Measurements from ENCODE around the gene FAM168A. TPM values are rescaled to one million over a fixed set of nuclear protein-coding genes. Genes with fewer than 3 reads are reported as not detected.

Gene FAM168A
- polyA plus RNA-seq, 1 donor (not counting 4 experiments of a cell fraction or from before 2014, with no cell fraction given) = 11.8 TPM

- TF ChIP-seq, protein P1, sequence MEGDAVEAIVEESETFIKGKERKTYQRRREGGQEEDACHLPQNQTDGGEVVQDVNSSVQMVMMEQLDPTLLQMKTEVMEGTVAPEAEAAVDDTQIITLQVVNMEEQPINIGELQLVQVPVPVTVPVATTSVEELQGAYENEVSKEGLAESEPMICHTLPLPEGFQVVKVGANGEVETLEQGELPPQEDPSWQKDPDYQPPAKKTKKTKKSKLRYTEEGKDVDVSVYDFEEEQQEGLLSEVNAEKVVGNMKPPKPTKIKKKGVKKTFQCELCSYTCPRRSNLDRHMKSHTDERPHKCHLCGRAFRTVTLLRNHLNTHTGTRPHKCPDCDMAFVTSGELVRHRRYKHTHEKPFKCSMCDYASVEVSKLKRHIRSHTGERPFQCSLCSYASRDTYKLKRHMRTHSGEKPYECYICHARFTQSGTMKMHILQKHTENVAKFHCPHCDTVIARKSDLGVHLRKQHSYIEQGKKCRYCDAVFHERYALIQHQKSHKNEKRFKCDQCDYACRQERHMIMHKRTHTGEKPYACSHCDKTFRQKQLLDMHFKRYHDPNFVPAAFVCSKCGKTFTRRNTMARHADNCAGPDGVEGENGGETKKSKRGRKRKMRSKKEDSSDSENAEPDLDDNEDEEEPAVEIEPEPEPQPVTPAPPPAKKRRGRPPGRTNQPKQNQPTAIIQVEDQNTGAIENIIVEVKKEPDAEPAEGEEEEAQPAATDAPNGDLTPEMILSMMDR (optimal IDR thresholded peaks at IDR 0.05 in 1 of 3, IDR thresholded peaks at IDR 0.05 in 1 of 3, conservative IDR thresholded peaks at IDR 0.05 in 1 of 3; ENCODE audit: extremely low read depth in 1 of 3, insufficient read depth in 2 of 3, low read length in 3 of 3) = no peak
- TF ChIP-seq EZH2 (IDR thresholded peaks at IDR 0.05; ENCODE audit: low read length) = no peak
- peaks cover 17% of the 10 kb centered on the region for H3K9me1 ChIP-seq (ENCODE audit: control insufficient read depth, extremely low read depth, insufficient read depth, low read length)
- no peak overlapping the region for H3K4me3 ChIP-seq (ENCODE audit: control insufficient read depth in 2 of 3, extremely low read depth in 1 of 3, insufficient read depth in 2 of 3, low read depth in 1 of 3, low read length in 3 of 3)
- no peaks in the 10 kb centered on the region for H3K9me3 ChIP-seq (ENCODE audit: control insufficient read depth, low read depth, low read length)
- no peak overlapping the region for H2AFZ ChIP-seq (ENCODE audit: control insufficient read depth, low read length)
- no peak overlapping the region for H3K4me2 ChIP-seq (ENCODE audit: control insufficient read depth, extremely low read depth, insufficient read depth, low read depth, low read length)
- H3K27ac ChIP-seq (ENCODE audit: control insufficient read depth, insufficient read depth, low read length) = no peak overlapping the region
- FAIRE-seq = no peak
- no peak overlapping the region for H3K9ac ChIP-seq (ENCODE audit: control insufficient read depth, extremely low read depth, insufficient read depth, low read length)
- dilution Hi-C loops (cut with MboI; ENCODE audit: extremely low pct_ligation_motif_present, low sequenced_read_pairs) = no loop called here
- H3K79me2 ChIP-seq (ENCODE audit: control insufficient read depth, insufficient read depth, low read length) = peaks cover 79% of the 10 kb centered on the region
- peaks cover 68% of the 10 kb centered on the region for H3K4me1 ChIP-seq (ENCODE audit: control insufficient read depth, extremely low read depth, insufficient read depth, low read length)
- no peak for DNase-seq (ENCODE audit: low read depth, low spot score)
- H4K20me1 ChIP-seq (ENCODE audit: control insufficient read depth, extremely low read depth, insufficient read depth, low read length) = peaks cover 6% of the 10 kb centered on the region
- H3K36me3 ChIP-seq (ENCODE audit: control insufficient read depth in 2 of 2, extremely low read depth in 1 of 2, insufficient read depth in 2 of 2, low read length in 2 of 2) = peaks cover 1 to 6% of the 10 kb centered on the region in 2 experiments
- no peaks in the 10 kb centered on the region for H3K27me3 ChIP-seq (ENCODE audit: control insufficient read depth, extremely low read depth, insufficient read depth, low read length)
Measured at GRCh38 chr11:73384872-73385689, 212.8 kb downstream of the FAM168A start.

DNA sequence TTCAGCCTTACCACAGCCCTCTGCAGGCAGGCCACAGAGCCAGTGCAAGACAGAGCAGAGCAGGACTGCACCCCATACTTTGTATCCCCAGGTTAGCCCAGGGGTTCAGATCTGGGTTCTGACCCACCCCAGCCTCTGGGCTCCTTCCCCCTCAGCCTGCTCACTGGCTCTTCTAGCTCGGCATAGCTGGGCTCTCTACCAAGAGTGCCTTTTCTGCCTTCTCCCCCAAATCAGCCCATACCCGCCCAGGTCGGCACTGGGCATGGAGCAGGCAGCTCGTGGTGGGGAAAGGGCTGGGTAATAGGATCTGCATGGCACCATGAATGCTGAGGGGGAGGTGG lies 213.4 kb downstream of the FAM168A start:
- Histone ChIP-seq H3K4me1 (ENCODE audit: control insufficient read depth, extremely low read depth, insufficient read depth, low read length) (peaks cover 62% of the 10 kb centered on the region), H2AFZ (ENCODE audit: control insufficient read depth, low read length) (no peak overlapping the region), H3K27me3 (ENCODE audit: control insufficient read depth, extremely low read depth, insufficient read depth, low read length) (no peaks in the 10 kb centered on the region), H3K27ac (ENCODE audit: control insufficient read depth, insufficient read depth, low read length) (no peak overlapping the region), H3K36me3 (ENCODE audit: control insufficient read depth in 2 of 2, extremely low read depth in 1 of 2, insufficient read depth in 2 of 2, low read length in 2 of 2) (peaks cover 1 to 6% of the 10 kb centered on the region in 2 experiments), H4K20me1 (ENCODE audit: control insufficient read depth, extremely low read depth, insufficient read depth, low read length) (peaks cover 10% of the 10 kb centered on the region), H3K4me3 (ENCODE audit: control insufficient read depth in 2 of 3, extremely low read depth in 1 of 3, insufficient read depth in 2 of 3, low read depth in 1 of 3, low read length in 3 of 3) (no peak overlapping the region), H3K9me3 (ENCODE audit: control insufficient read depth, low read depth, low read length) (no peaks in the 10 kb centered on the region), H3K79me2 (ENCODE audit: control insufficient read depth, insufficient read depth, low read length) (peaks cover 84% of the 10 kb centered on the region), H3K9ac (ENCODE audit: control insufficient read depth, extremely low read depth, insufficient read depth, low read length) (no peak overlapping the region), H3K9me1 (ENCODE audit: control insufficient read depth, extremely low read depth, insufficient read depth, low read length) (peaks cover 13% of the 10 kb centered on the region), H3K4me2 (ENCODE audit: control insufficient read depth, extremely low read depth, insufficient read depth, low read depth, low read length) (no peak overlapping the region)
- TF ChIP-seq, protein P1 (optimal IDR thresholded peaks at IDR 0.05 in 1 of 3, IDR thresholded peaks at IDR 0.05 in 1 of 3, conservative IDR thresholded peaks at IDR 0.05 in 1 of 3; ENCODE audit: extremely low read depth in 1 of 3, insufficient read depth in 2 of 3, low read length in 3 of 3) = no peak
- TF ChIP-seq EZH2 (IDR thresholded peaks at IDR 0.05; ENCODE audit: low read length) = no peak
- DNase-seq (ENCODE audit: low read depth, low spot score) (no peak), FAIRE-seq (no peak)
- dilution Hi-C loops (cut with MboI; ENCODE audit: extremely low pct_ligation_motif_present, low sequenced_read_pairs) = no loop called here

Data from keratinocyte (primary cell).